ENCODE measurements around the gene BMP4.

DNA sequence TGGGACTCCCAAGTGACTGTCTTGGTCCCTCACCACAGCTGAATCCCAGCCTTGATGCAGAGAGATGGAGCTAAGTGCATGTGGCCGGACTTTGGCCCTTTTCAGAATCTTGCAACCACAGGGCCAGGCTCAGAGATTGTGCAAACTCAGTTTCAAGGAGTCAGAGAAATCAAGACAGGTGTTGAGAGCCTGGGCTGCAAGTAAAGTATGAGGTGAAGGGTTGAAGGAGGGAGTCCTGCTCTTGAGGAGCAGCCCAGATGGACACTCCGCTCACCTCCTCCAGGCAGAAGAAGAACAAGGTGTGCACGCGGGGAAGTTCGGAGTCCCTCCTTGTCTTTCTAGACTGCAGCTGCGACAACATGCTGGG lies 6.3 kb upstream of the BMP4 start:
- TF ChIP-seq NR2C2 (IDR thresholded peaks at IDR 0.05; ENCODE audit: borderline replicate concordance, control insufficient read depth, insufficient read length, low read depth): no peak
- no peak for TF ChIP-seq DPF2 (IDR thresholded peaks at IDR 0.05)
- no peak for TF ChIP-seq RUNX3 (IDR thresholded peaks at IDR 0.05; ENCODE audit: low read length)

Data from GM12878 (cell line).